Neural crest cell (in vitro differentiated cells): ENCODE results near the gene SHD. TPM values are rescaled to one million over a fixed set of nuclear protein-coding genes. Genes with fewer than 3 reads are reported as not detected.

Experiments
- DNase-seq: peaks from one replicate; pipeline ENCODE4 v3.0.0; 2021; ENCODE audit warnings: low read depth, mixed read lengths, low spot score
- H3K27ac Mint-ChIP-seq: one replicate; pipeline ENCODE4 v1.8.0; 2021; ENCODE audit warnings: mild to moderate bottlenecking, mixed read lengths; ENCODE audit not compliant: unreplicated experiment
- H3K27me3 Mint-ChIP-seq: 2 replicates; pipeline ENCODE4 v1.8.0; 2021; ENCODE audit warnings: low read depth, mild to moderate bottlenecking, mixed read lengths
- H3K36me3 Mint-ChIP-seq: 2 replicates; pipeline ENCODE4 v1.8.0; 2021; ENCODE audit warnings: low read depth, mild to moderate bottlenecking, mixed read lengths
- H3K4me1 Mint-ChIP-seq: 2 replicates; pipeline ENCODE4 v1.8.0; 2021; ENCODE audit warnings: mixed read lengths
- H3K4me3 Mint-ChIP-seq: one replicate; pipeline ENCODE4 v1.8.0; 2021; ENCODE audit warnings: mild to moderate bottlenecking, mixed read lengths
- H3K9me3 Mint-ChIP-seq: 2 replicates; pipeline ENCODE4 v1.8.0; 2021; ENCODE audit warnings: mixed read lengths
- CTCF ChIP-seq: fragments of 200-600 bp; sonication (generic); conservative IDR thresholded peaks from 2 replicates; pipeline ENCODE4 v1.5.0; 2021; ENCODE audit warnings: antibody characterized with exemption, mild to moderate bottlenecking
- total RNA-seq: library from RNA; stranded (reverse); gene quantifications from 2 replicates; pipeline ENCODE4 v1.2.1, GENCODE V29; 2021

The SHD gene
- total RNA-seq, 1 donor from 2014 or later = 2.7 TPM

DNA sequence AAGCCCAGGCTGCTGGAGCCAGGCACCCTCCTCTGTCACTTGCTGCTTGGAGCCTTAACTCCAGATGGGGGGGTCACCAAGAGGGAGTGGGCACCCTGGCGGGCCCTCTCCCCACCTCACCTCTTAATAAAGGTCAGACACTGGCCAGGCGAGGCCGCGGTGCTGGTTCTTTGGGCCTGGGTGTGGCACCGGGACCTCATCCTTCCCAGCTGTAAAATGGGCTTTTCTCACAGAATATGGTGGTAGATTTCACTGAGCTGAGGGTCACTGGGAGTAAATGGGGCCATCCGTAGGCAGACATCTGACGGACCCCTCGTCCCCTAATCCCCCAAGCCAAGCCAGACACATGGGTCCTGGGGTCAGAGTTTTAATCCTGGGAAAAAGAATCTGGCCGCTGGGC is 44.6 kb downstream of the SHD start:
- H3K4me3 Mint-ChIP-seq = no peak overlapping the region
- peaks cover 22% of the 10 kb centered on the region for H3K36me3 Mint-ChIP-seq
- H3K27me3 Mint-ChIP-seq = peaks cover 17% of the 10 kb centered on the region
- H3K4me1 Mint-ChIP-seq = peaks cover 18% of the 10 kb centered on the region
- peaks cover 15% of the 10 kb centered on the region for H3K9me3 Mint-ChIP-seq
- H3K27ac Mint-ChIP-seq = no peak overlapping the region
- TF ChIP-seq CTCF = no peak
- no peak for DNase-seq

DNA sequence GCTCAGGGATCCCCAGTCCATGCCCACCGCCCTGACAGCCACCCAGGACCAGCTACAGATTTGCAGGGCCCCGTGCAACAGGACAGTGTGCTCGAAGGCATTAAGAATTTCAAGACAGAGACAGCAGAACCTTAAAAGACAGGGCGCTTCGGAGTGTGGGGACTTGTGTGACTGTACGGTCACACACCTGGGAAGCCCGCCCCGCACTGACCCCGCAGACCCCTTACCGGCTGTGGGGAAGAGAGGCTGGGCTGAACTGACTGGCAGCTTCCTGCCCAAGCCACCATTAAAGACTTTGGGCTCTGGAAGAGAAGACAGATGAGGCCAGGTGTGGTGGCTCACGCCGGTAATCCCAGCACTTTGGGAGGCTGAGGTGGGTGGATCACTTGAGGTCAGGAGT is 45.2 kb downstream of the SHD start:
- TF ChIP-seq CTCF = no peak
- H3K4me1 Mint-ChIP-seq = peaks cover 19% of the 10 kb centered on the region
- peaks cover 17% of the 10 kb centered on the region for H3K36me3 Mint-ChIP-seq
- no peak for DNase-seq
- peaks cover 13% of the 10 kb centered on the region for H3K9me3 Mint-ChIP-seq
- H3K27me3 Mint-ChIP-seq = peaks cover 17% of the 10 kb centered on the region
- no peak overlapping the region for H3K27ac Mint-ChIP-seq
- H3K4me3 Mint-ChIP-seq = no peak overlapping the region

DNA sequence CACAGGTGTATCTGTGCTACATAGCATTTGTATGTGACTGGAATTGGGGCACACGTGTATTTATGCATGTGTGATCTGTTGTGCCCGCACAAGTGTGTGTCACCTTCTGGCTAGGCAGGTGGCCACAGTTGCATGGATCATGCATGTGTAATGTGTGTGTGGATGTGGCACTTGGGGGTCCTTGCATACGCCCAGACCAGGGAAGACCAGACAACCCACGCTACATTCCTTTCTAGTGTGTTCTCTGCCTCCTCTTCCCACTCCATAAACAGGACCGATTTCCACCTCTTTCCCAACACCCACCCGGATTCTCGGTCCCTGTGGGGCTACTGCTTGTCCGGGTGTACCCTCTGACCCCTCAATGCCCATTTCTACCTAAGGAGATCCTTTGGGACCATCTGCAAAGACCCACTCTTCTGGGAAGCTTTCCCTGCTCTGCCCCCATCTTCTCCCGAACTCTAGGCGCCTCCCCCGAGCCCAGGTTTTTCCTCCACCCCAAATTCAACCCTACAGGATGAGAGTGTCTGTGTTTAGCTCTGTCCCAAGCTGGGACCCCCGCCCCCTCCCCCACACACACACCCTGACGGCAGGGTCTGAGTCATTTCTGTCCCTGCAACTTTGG is 47.3 kb downstream of the SHD start:
- Mint-ChIP-seq H3K36me3 (peaks cover 2% of the 10 kb centered on the region), H3K9me3 (no peaks in the 10 kb centered on the region), H3K27ac (no peak overlapping the region), H3K27me3 (peaks cover 17% of the 10 kb centered on the region), H3K4me1 (peaks cover 19% of the 10 kb centered on the region), H3K4me3 (peak overlapping the region; percentile 70)
- no peak for DNase-seq
- TF ChIP-seq CTCF = no peak

DNA sequence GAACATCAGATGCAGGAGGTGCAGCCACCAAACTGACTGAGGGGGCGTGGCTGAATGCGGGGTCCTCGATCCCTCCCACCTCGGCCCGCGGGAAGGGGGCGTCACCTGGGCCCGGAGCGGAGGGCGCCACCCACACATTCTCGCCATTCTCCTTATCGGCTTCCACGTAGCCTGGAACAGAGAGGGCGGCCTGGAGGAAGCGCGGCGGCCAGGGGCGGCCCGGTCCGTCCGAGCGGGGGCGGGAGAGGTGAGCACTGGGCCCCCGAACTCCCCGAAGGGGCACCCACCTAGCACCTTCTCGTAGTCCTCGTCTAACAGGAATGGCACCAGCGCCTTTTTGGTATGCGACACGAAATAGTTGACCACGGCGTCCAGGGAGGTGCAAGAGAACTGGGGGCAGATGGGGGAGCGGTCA is 47.8 kb downstream of the SHD start:
- Mint-ChIP-seq H3K4me1 (peaks cover 19% of the 10 kb centered on the region), H3K4me3 (no peak overlapping the region), H3K9me3 (no peaks in the 10 kb centered on the region), H3K36me3 (peaks cover 2% of the 10 kb centered on the region), H3K27me3 (peaks cover 17% of the 10 kb centered on the region), H3K27ac (no peak overlapping the region)
- no peak for TF ChIP-seq CTCF
- no peak for DNase-seq

GRCh38 chr19:4327252-4327876 is 48.3 kb downstream of the SHD start:
- Mint-ChIP-seq H3K4me1 (peaks cover 19% of the 10 kb centered on the region), H3K36me3 (peaks cover 2% of the 10 kb centered on the region), H3K27me3 (peaks cover 17% of the 10 kb centered on the region), H3K4me3 (peak overlapping the region; percentile 81), H3K27ac (no peak overlapping the region), H3K9me3 (no peaks in the 10 kb centered on the region)
- peak; percentile 61 for DNase-seq
- no peak for TF ChIP-seq CTCF
